Measurements from ENCODE around the gene CRB1.

The CRB1 gene

GRCh38 chr1:197336571-197336970 lies 68.5 kb downstream of the CRB1 start:
- Histone ChIP-seq H2AFZ (ENCODE audit: low read length) (no peak overlapping the region), H3K9me2 (ENCODE audit: low read depth, low read length) (no peaks in the 10 kb centered on the region)

GRCh38 chr1:197339106-197340060 lies 71.3 kb downstream of the CRB1 start:
- Histone ChIP-seq H4K20me1 (ENCODE audit: insufficient read depth, low read length) (no peaks in the 10 kb centered on the region), H3K36me3 (ENCODE audit: insufficient read depth, low read length) (no peaks in the 10 kb centered on the region), H2AFZ (ENCODE audit: low read length) (no peak overlapping the region), H3K4me3 (ENCODE audit: low read depth, low read length, poor library complexity, severe bottlenecking) (no peak overlapping the region), H3K79me2 (ENCODE audit: insufficient read depth, low read length) (no peaks in the 10 kb centered on the region), H3F3A (ENCODE audit: insufficient read depth, low read length) (no peaks in the 10 kb centered on the region), H3K27me3 (ENCODE audit: insufficient read depth, low read length) (no peaks in the 10 kb centered on the region), H3K4me2 (ENCODE audit: low read length) (no peak overlapping the region), H3K9me2 (ENCODE audit: low read depth, low read length) (no peaks in the 10 kb centered on the region), H3K27ac (ENCODE audit: low read depth, low read length, poor library complexity, severe bottlenecking) (no peak overlapping the region), H3K9me3 (ENCODE audit: low read length) (no peaks in the 10 kb centered on the region), H3K9ac (ENCODE audit: low read length) (no peak overlapping the region), H3K4me1 (ENCODE audit: insufficient read depth, low read length, severe bottlenecking) (no peaks in the 10 kb centered on the region)
- TF ChIP-seq EZH2 (IDR thresholded peaks at IDR 0.05; ENCODE audit: borderline replicate concordance, low read length) (no peak), CTCF (IDR thresholded peaks at IDR 0.05; ENCODE audit: low read length) (no peak)

More at GRCh38 chr1:197336571-197336970, 68.5 kb downstream of the CRB1 start:
- no peak overlapping the region for H3K27ac ChIP-seq (ENCODE audit: low read depth, low read length, poor library complexity, severe bottlenecking)
- no peaks in the 10 kb centered on the region for H3K4me1 ChIP-seq (ENCODE audit: insufficient read depth, low read length, severe bottlenecking)
- no peak overlapping the region for H3K9ac ChIP-seq (ENCODE audit: low read length)
- H3K4me2 ChIP-seq (ENCODE audit: low read length): no peak overlapping the region
- H3K27me3 ChIP-seq (ENCODE audit: insufficient read depth, low read length): no peaks in the 10 kb centered on the region
- H3F3A ChIP-seq (ENCODE audit: insufficient read depth, low read length): no peaks in the 10 kb centered on the region
- H3K36me3 ChIP-seq (ENCODE audit: insufficient read depth, low read length): no peaks in the 10 kb centered on the region
- H3K4me3 ChIP-seq (ENCODE audit: low read depth, low read length, poor library complexity, severe bottlenecking): no peak overlapping the region
- TF ChIP-seq EZH2 (IDR thresholded peaks at IDR 0.05; ENCODE audit: borderline replicate concordance, low read length): no peak
- no peak for TF ChIP-seq CTCF (IDR thresholded peaks at IDR 0.05; ENCODE audit: low read length)
- no peaks in the 10 kb centered on the region for H3K9me3 ChIP-seq (ENCODE audit: low read length)
- H3K79me2 ChIP-seq (ENCODE audit: insufficient read depth, low read length): no peaks in the 10 kb centered on the region
- no peaks in the 10 kb centered on the region for H4K20me1 ChIP-seq (ENCODE audit: insufficient read depth, low read length)

- Histone ChIP-seq H4K20me1 (ENCODE audit: insufficient read depth, low read length) (no peaks in the 10 kb centered on the region), H3K27me3 (ENCODE audit: insufficient read depth, low read length) (no peaks in the 10 kb centered on the region), H3K4me3 (ENCODE audit: low read depth, low read length, poor library complexity, severe bottlenecking) (no peak overlapping the region), H3K79me2 (ENCODE audit: insufficient read depth, low read length) (no peaks in the 10 kb centered on the region), H3K9me3 (ENCODE audit: low read length) (no peaks in the 10 kb centered on the region), H3K4me1 (ENCODE audit: insufficient read depth, low read length, severe bottlenecking) (no peaks in the 10 kb centered on the region), H3K27ac (ENCODE audit: low read depth, low read length, poor library complexity, severe bottlenecking) (no peak overlapping the region), H3K4me2 (ENCODE audit: low read length) (no peak overlapping the region), H3K9me2 (ENCODE audit: low read depth, low read length) (no peaks in the 10 kb centered on the region), H3K36me3 (ENCODE audit: insufficient read depth, low read length) (no peaks in the 10 kb centered on the region), H3F3A (ENCODE audit: insufficient read depth, low read length) (no peaks in the 10 kb centered on the region), H3K9ac (ENCODE audit: low read length) (no peak overlapping the region), H2AFZ (ENCODE audit: low read length) (no peak overlapping the region)
- no peak for TF ChIP-seq CTCF (IDR thresholded peaks at IDR 0.05; ENCODE audit: low read length)
- TF ChIP-seq EZH2 (IDR thresholded peaks at IDR 0.05; ENCODE audit: borderline replicate concordance, low read length): no peak
Measured at GRCh38 chr1:197341626-197342025, 73.6 kb downstream of the CRB1 start.

All from OCI-LY1 (cell line).